ENCODE results near the gene HIP1R.

DNA sequence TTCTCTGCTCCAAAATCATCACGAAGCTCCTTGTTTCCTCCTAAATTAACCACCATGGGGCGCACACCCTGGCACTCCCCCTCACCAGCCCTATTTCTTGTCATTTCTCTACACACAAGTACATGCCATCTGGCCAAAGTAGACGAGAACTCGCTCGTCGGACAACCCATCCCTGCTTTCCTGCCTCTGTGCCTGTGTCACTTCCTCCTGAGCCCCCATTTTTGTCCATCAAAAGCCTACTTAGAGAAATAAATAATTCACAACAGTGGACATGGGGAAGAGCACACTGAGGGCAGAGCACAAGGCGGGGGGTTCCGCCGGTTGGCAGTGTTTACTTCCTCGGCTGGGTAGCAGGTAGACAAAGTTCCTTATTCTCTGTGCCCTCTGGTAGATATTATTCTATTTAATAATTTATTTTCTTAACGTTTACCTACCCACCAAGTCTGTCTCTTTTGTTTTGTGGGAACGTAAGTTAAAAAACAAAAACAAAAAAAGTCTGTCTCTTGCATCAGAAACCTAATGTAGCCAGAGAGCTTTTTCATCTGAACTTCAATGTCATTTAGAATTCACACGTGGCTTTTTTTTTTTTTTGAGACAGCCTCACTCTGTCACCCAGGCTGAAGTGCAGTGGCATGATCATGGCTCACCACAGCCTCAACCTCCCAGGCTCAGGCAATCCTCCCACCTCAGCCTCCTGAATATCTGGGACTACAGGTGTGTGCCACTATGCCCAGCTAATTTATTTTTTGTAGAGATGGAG is 54.7 kb downstream of the HIP1R start:
- TF ChIP-seq, protein P1, sequence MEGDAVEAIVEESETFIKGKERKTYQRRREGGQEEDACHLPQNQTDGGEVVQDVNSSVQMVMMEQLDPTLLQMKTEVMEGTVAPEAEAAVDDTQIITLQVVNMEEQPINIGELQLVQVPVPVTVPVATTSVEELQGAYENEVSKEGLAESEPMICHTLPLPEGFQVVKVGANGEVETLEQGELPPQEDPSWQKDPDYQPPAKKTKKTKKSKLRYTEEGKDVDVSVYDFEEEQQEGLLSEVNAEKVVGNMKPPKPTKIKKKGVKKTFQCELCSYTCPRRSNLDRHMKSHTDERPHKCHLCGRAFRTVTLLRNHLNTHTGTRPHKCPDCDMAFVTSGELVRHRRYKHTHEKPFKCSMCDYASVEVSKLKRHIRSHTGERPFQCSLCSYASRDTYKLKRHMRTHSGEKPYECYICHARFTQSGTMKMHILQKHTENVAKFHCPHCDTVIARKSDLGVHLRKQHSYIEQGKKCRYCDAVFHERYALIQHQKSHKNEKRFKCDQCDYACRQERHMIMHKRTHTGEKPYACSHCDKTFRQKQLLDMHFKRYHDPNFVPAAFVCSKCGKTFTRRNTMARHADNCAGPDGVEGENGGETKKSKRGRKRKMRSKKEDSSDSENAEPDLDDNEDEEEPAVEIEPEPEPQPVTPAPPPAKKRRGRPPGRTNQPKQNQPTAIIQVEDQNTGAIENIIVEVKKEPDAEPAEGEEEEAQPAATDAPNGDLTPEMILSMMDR (conservative IDR thresholded peaks at IDR 0.05) = no peak
- no peak for TF ChIP-seq EZH2 (IDR thresholded peaks at IDR 0.05; ENCODE audit: low read depth)

Data from PC-9 (cell line).